Endothelial cell of hepatic sinusoid (primary cell): ENCODE results near the gene TRIM8.

Experiments used
- in situ Hi-C: cut with HindIII; loops from 2 replicates; pipeline ENCODE4 v1.10.0; 2017; ENCODE audit warnings: low sequenced_read_pairs

TRIM8 gene

GRCh38 chr10:102668326-102669107 lies 24.2 kb downstream of the TRIM8 start:
- in situ Hi-C loops: loop anchor here (5.0 kb wide), 4 partner anchors 46 to 166 kb away; partner anchors contain the start of genes ACTR1A, SUFU and WBP1L

- in situ Hi-C loops: loop anchor here (5.0 kb wide), 4 partner anchors 47 to 167 kb away; partner anchors contain the start of genes ACTR1A, SUFU and WBP1L
Measured at GRCh38 chr10:102669206-102670064, 25.2 kb downstream of the TRIM8 start.

- in situ Hi-C loops: no loop called here
Measured at GRCh38 chr10:102670065-102670670, 25.9 kb downstream of the TRIM8 start.

GRCh38 chr10:102670871-102671434 lies 26.7 kb downstream of the TRIM8 start:
- in situ Hi-C loops: no loop called here

GRCh38 chr10:102673236-102673818 lies 29.0 kb downstream of the TRIM8 start:
- in situ Hi-C loops: no loop called here

- in situ Hi-C loops: no loop called here
Measured at GRCh38 chr10:102673819-102674511, 29.7 kb downstream of the TRIM8 start.

- in situ Hi-C loops: no loop called here
Measured at GRCh38 chr10:102674566-102674965, 30.3 kb downstream of the TRIM8 start.

- in situ Hi-C loops: loop anchor here (5.0 kb wide), 1 partner anchor 37 kb away; the partner anchor contains the start of genes ARL3 and SFXN2
Measured at GRCh38 chr10:102675011-102675665, 30.9 kb downstream of the TRIM8 start.

- in situ Hi-C loops: loop anchor here (5.0 kb wide), 1 partner anchor 36 kb away; the partner anchor contains the start of genes ARL3 and SFXN2
Measured at GRCh38 chr10:102675666-102676533, 31.6 kb downstream of the TRIM8 start.

GRCh38 chr10:102676534-102677315 lies 32.4 kb downstream of the TRIM8 start:
- in situ Hi-C loops: loop anchor here (5.0 kb wide), 1 partner anchor 36 kb away; the partner anchor contains the start of genes ARL3 and SFXN2

GRCh38 chr10:102677331-102678067 lies 33.2 kb downstream of the TRIM8 start:
- in situ Hi-C loops: loop anchor here (5.0 kb wide), 1 partner anchor 35 kb away; the partner anchor contains the start of genes ARL3 and SFXN2

- in situ Hi-C loops: loop anchor here (5.0 kb wide), 1 partner anchor 34 kb away; the partner anchor contains the start of genes ARL3 and SFXN2
Measured at GRCh38 chr10:102678068-102678400, 33.8 kb downstream of the TRIM8 start.

- in situ Hi-C loops: loop anchor here (5.0 kb wide), 1 partner anchor 33 kb away; the partner anchor contains the start of genes ARL3 and SFXN2
Measured at GRCh38 chr10:102678842-102679289, 34.6 kb downstream of the TRIM8 start.

GRCh38 chr10:102679596-102679995 lies 35.3 kb downstream of the TRIM8 start:
- in situ Hi-C loops: loop anchor here (5.0 kb wide), 1 partner anchor 33 kb away; the partner anchor contains the start of genes ARL3 and SFXN2

- in situ Hi-C loops: no loop called here
Measured at GRCh38 chr10:102681696-102682095, 37.4 kb downstream of the TRIM8 start.

GRCh38 chr10:102682416-102682815 lies 38.1 kb downstream of the TRIM8 start:
- in situ Hi-C loops: no loop called here
